Inflammatory macrophage (primary cell): ENCODE results near the gene ST6GALNAC6.
"Not testable (repeated sequence)": the region's sequence is repeated elsewhere in the genome, so short reads cannot be mapped to it uniquely, and the experiment has no call there.

Experiments used
- DNase-seq, 2 donors: peaks; one replicate each; pipeline ENCODE4 v3.0.0-alpha.2; 2020 to 2022

ST6GALNAC6 gene

GRCh38 chr9:127854960-127855359, 44.4 kb downstream of the ST6GALNAC6 start:
- DNase-seq = no peak

GRCh38 chr9:127854184-127854806, 45.1 kb downstream of the ST6GALNAC6 start, which contains the start of gene ENG:
ENG (minus strand) TSS chr9:127854658; CDS start chr9:127854355, 303 bp downstream.
- DNase-seq = peak in 1 of 2 donors; percentile 64

GRCh38 chr9:127853312-127854183, 45.9 kb downstream of the ST6GALNAC6 start:
- DNase-seq = peak; percentile 66 to 81

- no peak for DNase-seq
Measured at GRCh38 chr9:127852829-127853228, 46.6 kb downstream of the ST6GALNAC6 start.

GRCh38 chr9:127850286-127850830, 49.0 kb downstream of the ST6GALNAC6 start:
- no peak for DNase-seq

- no peak for DNase-seq
Measured at GRCh38 chr9:127848756-127849504, 50.5 kb downstream of the ST6GALNAC6 start.

GRCh38 chr9:127847833-127848755, 51.3 kb downstream of the ST6GALNAC6 start:
- no peak for DNase-seq

GRCh38 chr9:127847178-127847510, 52.3 kb downstream of the ST6GALNAC6 start:
- peak in 1 of 2 donors; percentile 61 for DNase-seq

GRCh38 chr9:127846443-127847177, 52.8 kb downstream of the ST6GALNAC6 start:
- DNase-seq = no peak

GRCh38 chr9:127845619-127846018, 53.8 kb downstream of the ST6GALNAC6 start:
- not testable (repeated sequence) for DNase-seq

GRCh38 chr9:127844821-127845359, 54.5 kb downstream of the ST6GALNAC6 start:
- no peak for DNase-seq

GRCh38 chr9:127841087-127841835, 58.1 kb downstream of the ST6GALNAC6 start:
- DNase-seq = no peak

- DNase-seq = peak; percentile 92 to 97
Measured at GRCh38 chr9:127838375-127839078, 60.9 kb downstream of the ST6GALNAC6 start.

- DNase-seq = no peak
Measured at GRCh38 chr9:127837346-127837745, 62.1 kb downstream of the ST6GALNAC6 start.

GRCh38 chr9:127836561-127836960, 62.8 kb downstream of the ST6GALNAC6 start:
- DNase-seq = peak; percentile 23 to 65

GRCh38 chr9:127835991-127836516, 63.3 kb downstream of the ST6GALNAC6 start:
- DNase-seq = peak; percentile 86 to 93
